Fibroblast of skin of scalp (primary cell): ENCODE measurements around the gene SDSL. TPM values are rescaled to one million over a fixed set of nuclear protein-coding genes. Genes with fewer than 3 reads are reported as not detected.

Source experiments
- DNase-seq: peaks from one replicate; pipeline ENCODE4 v3.0.0-alpha.2; 2013
- polyA plus RNA-seq, 2 experiments: library from polyadenylated mRNA; unstranded; fragments of 120-200 nt; gene quantifications; one replicate each; pipeline ENCODE4 v1.2.1, GENCODE V29; 2013; ENCODE audit not compliant: insufficient read length in 2 of 2

Gene SDSL, protein sequence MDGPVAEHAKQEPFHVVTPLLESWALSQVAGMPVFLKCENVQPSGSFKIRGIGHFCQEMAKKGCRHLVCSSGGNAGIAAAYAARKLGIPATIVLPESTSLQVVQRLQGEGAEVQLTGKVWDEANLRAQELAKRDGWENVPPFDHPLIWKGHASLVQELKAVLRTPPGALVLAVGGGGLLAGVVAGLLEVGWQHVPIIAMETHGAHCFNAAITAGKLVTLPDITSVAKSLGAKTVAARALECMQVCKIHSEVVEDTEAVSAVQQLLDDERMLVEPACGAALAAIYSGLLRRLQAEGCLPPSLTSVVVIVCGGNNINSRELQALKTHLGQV
- polyA plus RNA-seq (2013, experiment 1 of 2; ENCODE audit: insufficient read length), result 4.5 TPM
- polyA plus RNA-seq (2013, experiment 2 of 2; ENCODE audit: insufficient read length), result 5.0 TPM

GRCh38 chr12:113422030-113422885, at the start of gene SDSL:
TSS of gene SDSL (plus strand) at chr12:113422380. CDS start at chr12:113427983, 5,603 bp downstream.
- peak; percentile 84 for DNase-seq

GRCh38 chr12:113373440-113373839, 48.7 kb upstream of the SDSL start:
- DNase-seq, result no peak

DNA sequence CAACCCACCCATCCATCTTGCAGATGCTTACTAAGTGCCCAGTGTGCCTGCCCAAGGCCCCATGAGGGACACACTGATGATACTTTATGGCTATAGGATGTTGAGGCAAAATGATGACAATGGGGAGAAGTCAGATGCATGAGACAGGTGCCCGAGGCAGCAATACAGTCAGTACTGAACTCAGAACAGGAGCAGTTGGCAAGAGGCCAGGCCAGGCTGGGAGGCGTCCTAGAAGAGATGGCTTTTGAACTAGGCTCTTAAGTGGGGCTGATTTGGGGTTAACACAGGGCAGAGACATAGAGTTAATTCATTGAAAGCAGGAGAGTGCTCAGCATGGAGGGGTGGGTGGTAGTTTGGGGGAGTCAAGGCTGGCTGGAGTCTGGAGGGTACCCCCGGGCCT, 48.2 kb upstream of the SDSL start:
- no peak for DNase-seq

- no peak for DNase-seq
Measured at GRCh38 chr12:113374823-113375428, 47.3 kb upstream of the SDSL start.

GRCh38 chr12:113378291-113378690, 43.9 kb upstream of the SDSL start:
- no peak for DNase-seq

- DNase-seq, result no peak
Measured at GRCh38 chr12:113381220-113381619, 41.0 kb upstream of the SDSL start.

DNA sequence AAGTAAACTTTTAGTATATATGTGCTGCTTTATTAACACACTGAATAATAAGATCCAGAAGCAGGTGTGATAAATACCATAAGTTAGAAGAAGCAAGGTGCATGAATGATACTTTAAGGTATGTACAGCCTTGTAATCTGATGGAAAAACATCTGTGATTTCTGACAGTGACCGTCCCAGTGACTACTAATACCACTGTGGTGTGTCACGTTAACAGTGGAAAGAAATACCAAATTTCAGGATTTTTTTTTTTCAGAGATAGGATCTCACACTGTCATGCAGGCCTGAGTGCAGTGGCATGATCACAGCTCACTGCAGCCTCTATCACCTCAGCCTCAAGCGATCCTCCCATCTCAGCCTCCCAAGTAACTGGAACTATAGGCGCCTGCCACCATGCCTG, 40.0 kb upstream of the SDSL start:
- no peak for DNase-seq

DNA sequence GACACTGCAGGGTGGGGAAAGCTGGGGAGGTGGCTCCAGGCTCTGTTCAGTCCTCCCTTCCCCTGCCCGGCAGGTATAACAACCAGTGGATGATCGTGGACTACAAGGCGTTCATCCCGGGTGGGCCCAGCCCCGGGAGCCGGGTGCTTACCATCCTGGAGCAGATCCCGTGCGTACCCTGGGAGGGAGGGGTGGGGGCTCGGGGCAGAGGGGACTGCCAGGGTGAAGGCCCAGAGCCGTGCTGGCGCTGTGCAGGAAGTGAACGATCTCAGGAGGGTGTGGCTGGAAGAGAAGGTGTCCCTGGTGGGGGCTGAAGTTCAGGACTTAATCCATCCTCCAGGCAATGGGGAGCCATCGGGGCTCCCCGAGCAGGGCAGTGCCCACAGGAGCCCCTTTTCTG, 37.4 kb upstream of the SDSL start:
- no peak for DNase-seq

GRCh38 chr12:113385282-113385882, 36.8 kb upstream of the SDSL start:
- no peak for DNase-seq

DNA sequence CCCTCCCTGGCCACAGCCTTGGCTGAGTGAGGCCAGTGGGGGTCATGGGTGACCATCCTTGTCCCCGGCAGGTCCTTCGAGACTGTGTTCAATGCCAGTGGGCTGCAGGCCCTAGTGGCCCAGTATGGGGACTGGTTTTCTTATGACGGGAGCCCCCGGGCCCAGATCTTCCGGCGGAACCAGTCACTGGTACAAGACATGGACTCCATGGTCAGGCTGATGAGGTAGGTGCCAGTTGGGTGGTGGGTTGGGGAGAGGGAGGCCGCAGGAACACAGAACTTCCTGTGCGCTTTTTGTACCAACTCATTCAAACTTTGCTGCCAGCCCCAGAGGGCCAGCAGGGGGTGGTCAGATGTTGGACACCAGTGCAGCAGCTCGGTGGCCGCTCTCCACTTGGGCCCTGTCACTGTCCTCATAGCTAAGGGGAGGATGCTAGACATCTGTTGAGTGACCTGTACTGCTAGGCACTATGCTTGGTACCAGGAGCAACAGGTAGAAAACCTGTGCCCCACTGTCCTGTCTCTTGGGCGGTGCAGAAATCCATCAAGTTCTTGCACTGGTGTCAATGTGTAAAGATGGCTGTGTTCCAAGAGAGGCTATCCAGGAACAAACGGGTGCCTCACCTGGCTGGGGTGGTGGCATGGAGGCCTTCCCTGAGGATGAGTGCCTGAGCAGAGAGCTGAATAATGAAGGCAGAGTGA, 35.2 kb upstream of the SDSL start:
- no peak for DNase-seq

GRCh38 chr12:113387631-113388030, 34.5 kb upstream of the SDSL start:
- DNase-seq, result no peak

- no peak for DNase-seq
Measured at GRCh38 chr12:113388351-113388750, 33.8 kb upstream of the SDSL start.

GRCh38 chr12:113390064-113391043, 31.8 kb upstream of the SDSL start:
- no peak for DNase-seq

DNA sequence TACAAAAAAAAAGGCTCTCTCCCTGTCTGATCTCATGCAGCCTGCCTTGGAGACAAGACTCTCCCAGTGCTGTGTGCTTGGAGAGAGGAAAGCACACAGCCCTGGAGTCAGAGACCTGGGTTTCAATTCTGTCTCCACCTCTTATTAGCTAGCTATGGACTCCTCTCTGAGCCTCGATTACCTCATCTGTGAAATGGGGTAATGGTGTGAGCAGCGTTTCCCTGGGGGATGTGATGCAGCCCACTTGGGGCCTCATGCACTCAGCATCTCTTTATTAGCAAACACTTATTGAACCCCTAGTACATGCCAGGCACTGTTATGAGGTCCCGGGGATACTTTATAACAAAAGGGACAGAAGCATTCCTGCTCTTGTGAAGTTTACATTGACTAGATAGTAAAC, 31.0 kb upstream of the SDSL start:
- DNase-seq, result no peak

- no peak for DNase-seq
Measured at GRCh38 chr12:113391650-113392337, 30.4 kb upstream of the SDSL start.

- DNase-seq, result no peak
Measured at GRCh38 chr12:113392520-113392919, 29.7 kb upstream of the SDSL start.

DNA sequence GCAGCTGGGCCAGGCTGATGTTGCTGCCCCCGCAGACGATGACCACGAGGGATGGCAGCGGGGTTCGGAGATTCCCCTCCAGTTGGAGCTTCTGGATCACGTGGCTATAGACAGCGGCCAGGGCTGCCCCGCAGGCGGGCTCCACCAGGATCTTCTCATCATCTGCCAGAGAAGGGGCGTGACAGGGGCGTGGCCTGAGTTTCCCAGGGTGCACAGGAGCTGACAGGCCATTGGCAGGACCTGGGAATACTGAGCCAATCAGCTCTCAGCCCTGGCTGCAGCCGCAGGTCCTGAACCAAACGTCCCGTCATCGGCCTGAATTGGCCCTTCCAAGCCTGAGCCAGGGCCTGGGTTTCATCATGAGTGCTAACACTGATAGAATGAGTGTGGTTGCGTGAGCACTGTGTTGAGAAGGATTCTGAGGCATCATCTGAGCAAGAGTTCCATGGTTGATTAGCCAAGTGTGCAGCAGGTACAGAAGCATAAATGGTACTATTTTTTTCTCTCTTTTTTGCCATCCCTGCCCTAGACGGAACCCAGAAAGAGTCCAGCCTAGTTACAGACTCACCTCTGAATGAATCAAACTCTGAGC, 29.1 kb upstream of the SDSL start:
- no peak for DNase-seq

DNA sequence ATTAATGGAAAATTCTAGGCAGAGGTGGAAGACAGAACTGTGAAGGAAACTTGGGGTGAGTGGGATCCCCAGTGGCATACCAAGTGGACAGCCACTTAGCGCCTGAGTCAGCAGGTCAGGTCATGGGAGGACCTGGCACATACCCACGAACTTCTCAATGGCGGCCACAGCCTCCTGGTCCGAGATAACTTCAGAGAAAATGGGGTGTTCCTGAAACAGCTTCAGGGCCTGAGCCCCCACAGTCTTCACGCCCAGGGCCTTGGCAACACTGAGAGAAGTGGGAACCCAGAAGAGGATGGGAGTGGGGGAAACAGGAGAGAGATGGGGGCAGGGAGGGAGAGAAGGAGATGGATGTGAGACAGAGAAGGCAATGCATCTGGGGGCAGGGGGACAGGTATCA, 28.4 kb upstream of the SDSL start:
- no peak for DNase-seq

- no peak for DNase-seq
Measured at GRCh38 chr12:113395119-113395518, 27.1 kb upstream of the SDSL start.

DNA sequence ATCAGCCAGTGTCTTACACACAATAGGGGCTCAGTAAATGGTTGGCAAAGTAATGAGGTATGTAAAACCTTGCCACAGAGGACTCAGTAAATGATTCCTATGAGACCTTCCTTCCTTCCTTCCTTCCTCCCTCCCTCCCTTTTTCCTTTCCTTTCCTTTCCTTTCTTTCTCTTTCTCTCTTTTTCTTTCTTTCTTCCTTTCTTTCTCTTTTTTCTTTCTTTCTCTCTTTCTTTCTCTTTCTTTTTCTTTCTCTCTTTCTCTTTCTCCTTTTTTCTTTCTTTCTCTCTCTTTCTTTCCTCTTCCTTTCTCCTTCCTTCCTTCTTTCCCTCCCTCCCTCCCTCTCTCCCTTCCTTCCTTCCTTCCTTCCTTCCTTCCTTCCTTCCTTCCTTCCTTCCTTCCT, 26.0 kb upstream of the SDSL start:
- no peak for DNase-seq
